SK-N-SH (cell line): ENCODE results near the gene CFAP221. TPM values are rescaled to one million over a fixed set of nuclear protein-coding genes. Genes with fewer than 3 reads are reported as not detected.

Source experiments
- CTCF ChIA-PET: fragments of 300-600, 350-600 bp; formaldehyde crosslinking; extraction: SDS; loops from one replicate; lab custom pipeline; 2021; lab: Yijun Ruan, JAX
- POLR2A ChIA-PET: fragments of 350-600 bp; sonication (Branson Sonifier 250); formaldehyde crosslinking; extraction: SDS; loops from one replicate; lab custom pipeline; 2020; ENCODE audit warnings: antibody characterized with exemption, inconsistent platforms; lab: Yijun Ruan, JAX
- DNase-seq: peaks from one replicate; pipeline ENCODE4 v3.0.0; 2012
- H2AFZ ChIP-seq: fragments of 200-600 bp; sonication (generic); 2 replicates; pipeline ENCODE4 v1.8.1; 2016; ENCODE audit warnings: antibody characterized with exemption, mild to moderate bottlenecking, low read depth
- H3F3A ChIP-seq: fragments of 200-600 bp; sonication (generic); replicated peaks from 2 replicates; pipeline ENCODE3; 2016; ENCODE audit warnings: antibody characterized with exemption, mild to moderate bottlenecking; ENCODE audit not compliant: insufficient read depth
- H3K27ac ChIP-seq, 2 experiments: fragments of 200-500 bp in 1 of 2; fragments of 200-600 bp in 1 of 2; sonication (Bioruptor generic) in 1 of 2; sonication (generic), shearing (Covaris generic) in 1 of 2; 2 replicates each; pipeline versions ENCODE4 v1.5.1 to v1.6.1; 2014 to 2016; ENCODE audit warnings: low read depth in 2 of 2, inconsistent platforms in 1 of 2, low read length in 1 of 2, mild to moderate bottlenecking in 1 of 2, mixed read lengths in 1 of 2
- H3K27me3 ChIP-seq: fragments of 200-600 bp; sonication (generic), shearing (Covaris generic); 2 replicates; pipeline ENCODE4 v1.6.1; 2016; ENCODE audit warnings: mixed run types; ENCODE audit not compliant: insufficient read depth
- H3K36me3 ChIP-seq, 2 experiments: fragments of 200-500 bp in 1 of 2; fragments of 200-600 bp in 1 of 2; sonication (Bioruptor generic) in 1 of 2; sonication (generic) in 1 of 2; replicated peaks in 1 of 2; 2 replicates each; pipeline versions ENCODE3 to v1.5.1; 2014 to 2016; ENCODE audit warnings: low read length in 1 of 2, mild to moderate bottlenecking in 1 of 2; ENCODE audit not compliant: insufficient read depth in 2 of 2, control insufficient read depth in 1 of 2
- H3K4me1 ChIP-seq, 2 experiments: fragments of 200-500 bp in 1 of 2; fragments of 200-600 bp in 1 of 2; sonication (Bioruptor generic) in 1 of 2; sonication (generic), shearing (Covaris generic) in 1 of 2; 2 replicates each; pipeline versions ENCODE4 v1.5.1 to v1.6.1; 2014 to 2016; ENCODE audit warnings: low read depth in 1 of 2, low read length in 1 of 2, mixed run types in 1 of 2; ENCODE audit not compliant: insufficient read depth in 2 of 2, control insufficient read depth in 1 of 2
- H3K4me2 ChIP-seq: fragments of 200-600 bp; sonication (generic), shearing (Covaris generic); 2 replicates; pipeline ENCODE4 v1.6.1; 2017; ENCODE audit warnings: mixed run types
- H3K4me3 ChIP-seq, 2 experiments: fragments of 200-500 bp in 1 of 2; fragments of 200-600 bp in 1 of 2; sonication (Bioruptor generic) in 1 of 2; sonication (generic), shearing (Covaris generic) in 1 of 2; 2 replicates each; pipeline versions ENCODE4 v1.5.1 to v1.8.1; 2014 to 2016; ENCODE audit warnings: low read depth in 2 of 2, inconsistent platforms in 1 of 2, low read length in 1 of 2, mild to moderate bottlenecking in 1 of 2, mixed read lengths in 1 of 2, moderate library complexity in 1 of 2
- H3K79me2 ChIP-seq: fragments of 200-600 bp; sonication (generic); 2 replicates; pipeline ENCODE4 v1.8.1; 2017; ENCODE audit warnings: mild to moderate bottlenecking; ENCODE audit not compliant: insufficient read depth
- H3K9ac ChIP-seq: fragments of 200-600 bp; sonication (generic); 2 replicates; pipeline ENCODE4 v1.6.1; 2017; ENCODE audit warnings: mixed run types
- H3K9me2 ChIP-seq: fragments of 200-600 bp; sonication (generic); 2 replicates; pipeline ENCODE4 v1.6.1; 2017; ENCODE audit warnings: mixed run types
- H3K9me3 ChIP-seq: fragments of 200-600 bp; sonication (generic); 2 replicates; pipeline ENCODE4 v1.6.1; 2017; ENCODE audit warnings: mixed run types, mild to moderate bottlenecking, moderate library complexity
- H4K20me1 ChIP-seq: fragments of 200-600 bp; sonication (generic); 2 replicates; pipeline ENCODE4 v1.6.1; 2017; ENCODE audit warnings: mild to moderate bottlenecking, mixed run types; ENCODE audit not compliant: insufficient read depth
- FOXM1 ChIP-seq: IDR thresholded peaks from 2 replicates; pipeline ENCODE4 v1.4.0; 2012; ENCODE audit warnings: low read depth, mild to moderate bottlenecking
- IRF3 ChIP-seq: fragments of 150-350 bp; IDR thresholded peaks from 2 replicates; pipeline ENCODE4 v1.6.1; 2016; ENCODE audit warnings: mild to moderate bottlenecking, low read depth, low read length
- JUND ChIP-seq: IDR thresholded peaks from 2 replicates; pipeline ENCODE4 v1.4.0; 2012
- MAX ChIP-seq: IDR thresholded peaks from 2 replicates; pipeline ENCODE4 v1.4.0; 2012; ENCODE audit warnings: low read depth
- RAD21 ChIP-seq: IDR thresholded peaks from 2 replicates; pipeline ENCODE4 v1.6.1; 2012; ENCODE audit warnings: mild to moderate bottlenecking, low read length
- RCOR1 ChIP-seq: fragments of 150-350 bp; IDR thresholded peaks from 2 replicates; pipeline ENCODE4 v1.6.1; 2017; ENCODE audit warnings: antibody characterized with exemption, low read length
- RFX5 ChIP-seq: IDR thresholded peaks from 2 replicates; pipeline ENCODE4 v1.6.1; 2012; ENCODE audit warnings: mild to moderate bottlenecking, improper control_type of control experiment, low read length
- RXRA ChIP-seq: IDR thresholded peaks from 2 replicates; pipeline ENCODE4 v1.4.0; 2012; ENCODE audit warnings: low read depth, mild to moderate bottlenecking, borderline replicate concordance
- USF1 ChIP-seq: IDR thresholded peaks from 2 replicates; pipeline ENCODE4 v1.4.0; 2012; ENCODE audit warnings: low read depth, borderline replicate concordance
- USF2 ChIP-seq: fragments of 150-350 bp; IDR thresholded peaks from 2 replicates; pipeline ENCODE4 v1.6.1; 2017; ENCODE audit warnings: antibody characterized with exemption, low read length, low read depth, borderline replicate concordance
- YY1 ChIP-seq: IDR thresholded peaks from 2 replicates; pipeline ENCODE4 v1.4.0; 2012; ENCODE audit warnings: low read depth, mild to moderate bottlenecking
- WGBS: methylation state at CpG from one replicate; pipeline ENCODE4 v1.1.6; 2017; ENCODE audit warnings: low lambda C conversion rate; 5-methylcytosine and 5-hydroxymethylcytosine counted together
- polyA plus RNA-seq, 3 experiments: library from polyadenylated mRNA; depleted of rRNA; stranded (reverse); fragments of >200 nt; gene quantifications; 2 replicates each; pipeline ENCODE4 v1.2.3, GENCODE V29; 2012

The CFAP221 gene
- polyA plus RNA-seq, 1 of the 3 experiments (the other 2 are of a cell fraction): 0.12 TPM

- TF ChIP-seq FOXM1 (no peak), RCOR1 (no peak), USF1 (no peak), RAD21 (no peak)
- TF ChIP-seq, all 33 proteins: peak for 0
- H3K27me3 ChIP-seq: no peaks in the 10 kb centered on the region
- H3K9me3 ChIP-seq: no peaks in the 10 kb centered on the region
- DNase-seq: no peak
- H3K9me2 ChIP-seq: no peaks in the 10 kb centered on the region
- POLR2A ChIA-PET: no interaction called here
- H3K79me2 ChIP-seq: no peaks in the 10 kb centered on the region
- CTCF ChIA-PET: interaction anchor here (0.5 to 1.8 kb wide), 3 partner anchors 12 to 860 kb away, joined by 3 to 6 read pairs (median 4); no protein-coding TSS in a partner anchor
- no peaks in the 10 kb centered on the region for H4K20me1 ChIP-seq
- H3F3A ChIP-seq: no peaks in the 10 kb centered on the region
- no peak overlapping the region for H3K4me3 ChIP-seq
- H3K4me1 ChIP-seq: peaks cover 5 to 9% of the 10 kb centered on the region in 2 experiments; a peak in 1 of 4 replicates
- H3K4me2 ChIP-seq: no peak overlapping the region
- no peak overlapping the region for H3K9ac ChIP-seq
- WGBS: 95% methylated on average over 3 of the region's 3 CpGs
- no peak overlapping the region for H3K27ac ChIP-seq
- no peak overlapping the region for H2AFZ ChIP-seq
- no peaks in the 10 kb centered on the region for H3K36me3 ChIP-seq
Observed at GRCh38 chr2:119696005-119696404, 151.8 kb downstream of the CFAP221 start.

- Histone ChIP-seq H3K9me3 (no peaks in the 10 kb centered on the region), H3K9me2 (no peaks in the 10 kb centered on the region), H4K20me1 (no peaks in the 10 kb centered on the region), H2AFZ (no peak overlapping the region), H3K36me3 (no peaks in the 10 kb centered on the region), H3K27ac (no peak overlapping the region), H3K9ac (no peak overlapping the region), H3F3A (no peaks in the 10 kb centered on the region), H3K27me3 (no peaks in the 10 kb centered on the region), H3K4me2 (no peak overlapping the region), H3K4me1 (peaks cover 5 to 9% of the 10 kb centered on the region in 2 experiments; a peak in 1 of 4 replicates), H3K79me2 (no peaks in the 10 kb centered on the region), H3K4me3 (no peak overlapping the region)
- POLR2A ChIA-PET: no interaction called here
- TF ChIP-seq USF1: no peak
- TF ChIP-seq RFX5: no peak
- no peak for TF ChIP-seq USF2
- TF ChIP-seq YY1: no peak
- TF ChIP-seq JUND: no peak
- no peak for TF ChIP-seq RAD21
- TF ChIP-seq RXRA: no peak
- TF ChIP-seq IRF3: no peak
- no peak for TF ChIP-seq MAX
- no peak for TF ChIP-seq FOXM1
- CTCF ChIA-PET: interaction anchor here (1.0 kb wide), 1 partner anchor 12 kb away, joined by 4 read pairs; no protein-coding TSS in a partner anchor
- no peak for DNase-seq
- WGBS: 67% methylated on average over 5 of the region's 6 CpGs
Observed at GRCh38 chr2:119696494-119697030, 152.3 kb downstream of the CFAP221 start.
